Body of pancreas (tissue), 4 donors: ENCODE results near the gene FNIP1.

Source experiments
- POLR2A ChIP-seq, 3 donors: fragments of 450-650 bp; IDR thresholded peaks; one replicate each; pipeline ENCODE4 v1.6.1; 2016; ENCODE audit warnings: antibody characterized with exemption in 3 of 3, mild to moderate bottlenecking in 2 of 3
- TF ChIP-seq, protein P1 (sequence below), 7 experiments: fragments of 450-650 bp in 4 of 7; fragments of 200-600 bp in 3 of 7; sonication (generic) in 3 of 7; IDR thresholded peaks; one replicate each; pipeline ENCODE4 v1.5.1; 2016 to 2019; ENCODE audit warnings: antibody characterized with exemption in 7 of 7

DNA sequence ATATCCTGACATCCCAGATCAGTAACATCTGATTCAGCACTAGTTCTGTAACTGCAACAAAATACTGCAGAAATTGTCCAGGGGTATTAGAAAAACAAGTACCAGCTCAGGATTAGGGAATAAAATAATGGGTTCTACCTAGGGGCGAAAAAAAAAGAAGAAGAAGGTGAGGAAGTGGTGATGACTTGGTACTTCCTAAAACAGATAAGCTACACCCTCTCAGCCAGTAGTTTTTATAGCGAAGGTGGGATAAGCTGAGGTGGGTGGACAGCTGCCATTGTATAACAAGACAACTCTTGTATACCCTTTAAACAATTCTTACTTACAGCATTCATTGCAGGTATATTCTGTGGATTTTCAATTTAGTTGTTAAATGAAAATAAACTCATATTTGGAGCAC, 180.9 kb downstream of the FNIP1 start:
- TF ChIP-seq, protein P1, sequence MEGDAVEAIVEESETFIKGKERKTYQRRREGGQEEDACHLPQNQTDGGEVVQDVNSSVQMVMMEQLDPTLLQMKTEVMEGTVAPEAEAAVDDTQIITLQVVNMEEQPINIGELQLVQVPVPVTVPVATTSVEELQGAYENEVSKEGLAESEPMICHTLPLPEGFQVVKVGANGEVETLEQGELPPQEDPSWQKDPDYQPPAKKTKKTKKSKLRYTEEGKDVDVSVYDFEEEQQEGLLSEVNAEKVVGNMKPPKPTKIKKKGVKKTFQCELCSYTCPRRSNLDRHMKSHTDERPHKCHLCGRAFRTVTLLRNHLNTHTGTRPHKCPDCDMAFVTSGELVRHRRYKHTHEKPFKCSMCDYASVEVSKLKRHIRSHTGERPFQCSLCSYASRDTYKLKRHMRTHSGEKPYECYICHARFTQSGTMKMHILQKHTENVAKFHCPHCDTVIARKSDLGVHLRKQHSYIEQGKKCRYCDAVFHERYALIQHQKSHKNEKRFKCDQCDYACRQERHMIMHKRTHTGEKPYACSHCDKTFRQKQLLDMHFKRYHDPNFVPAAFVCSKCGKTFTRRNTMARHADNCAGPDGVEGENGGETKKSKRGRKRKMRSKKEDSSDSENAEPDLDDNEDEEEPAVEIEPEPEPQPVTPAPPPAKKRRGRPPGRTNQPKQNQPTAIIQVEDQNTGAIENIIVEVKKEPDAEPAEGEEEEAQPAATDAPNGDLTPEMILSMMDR (IDR thresholded peaks at IDR 0.05), result no peak
- no peak for TF ChIP-seq POLR2A (IDR thresholded peaks at IDR 0.05)
